ENCODE results near the gene ZSWIM4.

GRCh38 chr19:13768510-13768909 is 26.7 kb upstream of the ZSWIM4 start:
- no peak for TF ChIP-seq POLR2AphosphoS5 (IDR thresholded peaks at IDR 0.05; ENCODE audit: low read depth, low read length)
- no peak for TF ChIP-seq CTCF (IDR thresholded peaks at IDR 0.05)
- TF ChIP-seq TCF7L2 (IDR thresholded peaks at IDR 0.05; ENCODE audit: low read depth, low read length) = no peak
- TF ChIP-seq REST (IDR thresholded peaks at IDR 0.05; ENCODE audit: insufficient read depth in 1 of 2, low read depth in 2 of 2, low read length in 1 of 2) = no peak
- no peak for TF ChIP-seq SIN3A (IDR thresholded peaks at IDR 0.05; ENCODE audit: borderline replicate concordance, insufficient read depth, low read depth, low read length)

All from Panc1 (cell line).